Left colon (tissue), 2 donors: ENCODE data around the gene AGPAT4. TPM values are rescaled to one million over a fixed set of nuclear protein-coding genes. Genes with fewer than 3 reads are reported as not detected.

Source experiments
- ATAC-seq: fragments of 200-7000 bp; cut with Tn5 transposase; one replicate; pipeline ENCODE4 v1.9.1; 2020; ENCODE audit warnings: mild to moderate bottlenecking, moderate library complexity
- DNase-seq, 2 donors: peaks; one replicate each; pipeline ENCODE4 v3.0.0-alpha.2; 2020
- intact Hi-C, 2 donors: fragments of 100-400 bp; cut with DNase I in 1 of 2; cut with micrococcal nuclease in 1 of 2; formaldehyde crosslinking; loops; one replicate each; pipeline versions ENCODE4 v1.11.2 to v1.14.0; 2022; cut with DNase I, micrococcal nuclease
- total RNA-seq, 2 donors: library from RNA; stranded (reverse); fragmentation: NEBNext Ultra II Directional; extraction: Animal tissue kit (Norgen Biotek cat#: 25700); gene quantifications; one replicate each; pipeline ENCODE4 v1.2.1, GENCODE V29; 2021
- donor health status: DM: no; HTN: no; CAD: no.
- donor health status: DM: yes; HTN: yes; CAD: no.

AGPAT4 gene
- total RNA-seq, 2 donors from 2014 or later: 9.5 to 9.8 TPM

DNA sequence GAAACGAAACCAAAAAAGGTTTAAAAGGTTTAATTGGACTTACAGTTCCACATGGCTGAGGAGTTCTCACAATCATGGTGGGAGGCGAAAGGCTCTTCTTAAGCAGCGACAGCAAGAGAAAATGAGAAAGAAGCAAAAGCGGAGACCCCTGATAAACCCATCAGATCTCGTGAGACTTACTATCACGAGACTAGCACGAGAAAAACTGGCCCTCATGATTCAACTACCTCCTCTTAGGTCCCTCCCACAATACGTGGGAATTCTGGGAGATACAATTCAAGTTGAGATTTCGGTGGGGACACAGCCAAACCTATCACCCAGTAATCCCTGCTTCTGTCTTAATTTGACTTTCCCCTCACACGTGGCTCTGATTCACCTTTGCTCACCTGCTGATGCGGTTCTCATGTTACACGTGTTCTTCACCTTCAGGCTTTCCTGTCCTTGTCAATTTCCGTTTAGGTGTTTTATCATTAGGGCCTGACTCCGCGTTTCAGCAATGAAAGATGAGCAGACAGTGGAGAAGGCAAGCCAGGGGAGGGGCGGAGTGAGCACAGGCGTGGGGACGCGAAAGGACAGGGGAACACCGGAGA is 57.1 kb downstream of the AGPAT4 start:
- intact Hi-C loops: no loop called here
- ATAC-seq (no peak), DNase-seq (no peak)

DNA sequence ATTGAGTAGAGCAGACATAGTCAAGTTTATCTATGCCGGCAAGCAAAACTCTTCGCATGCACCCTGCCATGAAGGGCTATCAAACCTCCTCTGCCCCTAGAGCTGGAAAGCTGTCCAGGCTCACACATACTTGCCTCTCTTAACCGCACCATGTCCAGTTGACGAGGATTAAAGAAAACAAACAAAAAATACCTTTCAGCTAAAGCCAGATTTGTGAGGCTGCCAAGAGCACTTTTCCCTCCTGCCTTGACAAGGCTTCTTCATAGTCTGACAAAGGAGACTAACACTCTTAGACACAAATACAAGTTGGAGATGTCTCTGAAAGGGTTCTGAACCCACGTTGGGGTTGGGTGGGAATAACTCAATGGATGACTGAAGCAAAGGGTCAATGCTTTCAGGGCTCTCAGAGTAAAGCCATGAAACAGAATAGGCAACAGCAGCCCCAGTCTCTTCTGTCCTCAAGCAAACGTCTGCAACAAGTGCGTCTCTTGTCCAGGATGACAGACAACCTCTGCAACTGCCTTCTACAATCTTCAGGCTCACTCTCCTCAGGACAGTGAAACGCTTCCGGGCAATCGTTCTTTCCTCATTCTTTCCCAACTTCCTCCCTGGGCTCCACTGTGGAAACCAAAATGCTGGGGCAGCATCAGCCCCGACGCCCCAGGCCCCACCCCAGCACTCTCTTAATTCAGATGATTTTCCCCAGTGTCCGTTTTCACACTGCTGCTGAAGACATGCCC is 57.8 kb downstream of the AGPAT4 start:
- ATAC-seq: no peak

GRCh38 chr6:161215193-161215592 is 58.7 kb downstream of the AGPAT4 start:
- intact Hi-C loops: no loop called here
- no peak for DNase-seq
- ATAC-seq: no peak

More for the DNA sequence above, 57.8 kb downstream of the AGPAT4 start:
- no peak for DNase-seq
- intact Hi-C loops: no loop called here

DNA sequence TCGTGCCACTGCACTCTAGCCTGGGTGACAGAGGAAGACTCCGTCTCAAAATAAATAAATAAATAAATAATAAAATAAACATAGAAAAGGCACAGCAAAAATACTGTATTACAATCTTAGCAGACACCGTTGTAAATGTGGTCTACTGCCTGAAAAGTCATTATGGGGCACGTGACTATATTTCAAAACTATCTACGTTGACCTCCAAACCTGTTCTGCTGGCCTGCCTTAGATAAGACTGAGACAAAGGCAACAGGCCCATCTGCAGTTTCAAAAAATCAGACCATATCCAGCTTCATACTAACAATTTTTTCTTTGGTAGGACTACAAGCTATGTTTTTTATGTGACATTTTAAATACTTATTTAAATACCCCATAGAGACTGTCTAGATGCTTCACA is 59.1 kb downstream of the AGPAT4 start:
- ATAC-seq: no peak
- intact Hi-C loops: no loop called here
- no peak for DNase-seq

DNA sequence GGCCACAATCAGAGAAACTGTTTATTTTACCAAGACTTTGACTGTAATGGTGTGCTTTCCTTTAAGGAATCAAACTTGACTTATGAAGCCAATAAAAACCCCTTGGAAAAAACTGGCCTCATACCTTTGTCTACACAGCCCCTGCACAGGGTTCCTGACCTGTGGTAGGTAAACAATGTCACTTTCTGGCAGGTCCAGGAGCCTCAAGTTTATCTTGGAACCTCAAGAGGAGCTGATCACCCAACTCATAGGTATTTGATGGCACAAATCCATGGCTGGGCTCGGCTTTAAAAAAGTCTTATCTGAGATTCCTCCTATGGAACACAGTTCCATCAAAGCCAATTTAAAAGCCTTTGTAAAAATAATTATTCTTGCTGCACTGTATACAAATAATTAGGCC is 61.0 kb downstream of the AGPAT4 start:
- intact Hi-C loops: no loop called here
- no peak for ATAC-seq
- DNase-seq: no peak

DNA sequence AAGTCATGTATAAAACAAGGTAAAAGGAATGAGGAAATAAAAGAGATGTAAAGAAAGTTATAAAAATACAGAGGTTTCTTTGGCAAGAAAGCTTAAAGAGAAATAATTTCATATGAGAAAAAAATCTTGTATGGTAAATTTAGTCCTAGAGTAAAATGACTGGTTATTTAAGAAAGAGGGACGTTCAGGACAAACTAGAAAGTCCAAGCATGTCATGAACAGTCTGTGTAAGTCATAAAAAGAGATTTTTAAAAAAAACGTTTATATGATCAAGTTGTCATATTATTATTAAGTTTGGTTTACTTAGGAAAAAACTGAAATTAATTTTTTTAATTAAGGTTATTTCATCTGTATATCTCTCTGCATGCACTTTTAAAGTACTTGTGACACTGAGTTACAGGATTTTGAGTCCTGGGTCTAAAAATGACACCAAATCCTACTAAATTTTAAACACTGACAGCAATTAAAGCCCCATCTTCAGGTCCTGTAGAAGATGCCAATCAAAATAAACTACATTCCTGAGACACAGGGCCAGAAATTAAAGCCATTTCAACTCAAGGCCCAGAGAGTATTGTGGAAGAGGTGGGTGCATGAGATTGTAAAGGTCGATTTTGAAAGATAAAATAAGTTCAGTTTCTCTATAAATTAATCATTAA is 62.4 kb downstream of the AGPAT4 start:
- ATAC-seq: no peak
- intact Hi-C loops: no loop called here

GRCh38 chr6:161210857-161211256 is 63.0 kb downstream of the AGPAT4 start:
- no peak for DNase-seq
- no peak for ATAC-seq
- intact Hi-C loops: no loop called here

More for the DNA sequence above, 62.4 kb downstream of the AGPAT4 start:
- no peak for DNase-seq

DNA sequence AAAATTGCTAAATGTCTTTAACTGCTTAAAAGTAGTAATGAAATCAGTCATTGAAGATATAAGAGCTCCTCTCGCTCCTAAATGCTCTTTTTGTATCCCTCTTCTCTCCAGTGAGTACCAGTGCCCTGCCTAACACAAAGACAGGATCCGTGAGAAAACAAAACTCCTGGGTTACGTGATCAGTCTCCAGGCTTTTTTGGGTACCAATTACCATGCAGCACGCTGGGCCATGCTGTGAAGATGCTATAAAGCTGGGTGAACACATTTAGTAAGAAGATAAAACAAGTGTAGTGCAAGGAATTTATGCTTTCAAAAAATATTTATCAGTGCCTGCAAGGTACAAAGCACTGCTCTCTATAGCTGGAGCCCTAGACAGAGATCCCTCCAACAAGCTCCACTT is 66.7 kb downstream of the AGPAT4 start:
- intact Hi-C loops: no loop called here
- no peak for DNase-seq
- no peak for ATAC-seq

DNA sequence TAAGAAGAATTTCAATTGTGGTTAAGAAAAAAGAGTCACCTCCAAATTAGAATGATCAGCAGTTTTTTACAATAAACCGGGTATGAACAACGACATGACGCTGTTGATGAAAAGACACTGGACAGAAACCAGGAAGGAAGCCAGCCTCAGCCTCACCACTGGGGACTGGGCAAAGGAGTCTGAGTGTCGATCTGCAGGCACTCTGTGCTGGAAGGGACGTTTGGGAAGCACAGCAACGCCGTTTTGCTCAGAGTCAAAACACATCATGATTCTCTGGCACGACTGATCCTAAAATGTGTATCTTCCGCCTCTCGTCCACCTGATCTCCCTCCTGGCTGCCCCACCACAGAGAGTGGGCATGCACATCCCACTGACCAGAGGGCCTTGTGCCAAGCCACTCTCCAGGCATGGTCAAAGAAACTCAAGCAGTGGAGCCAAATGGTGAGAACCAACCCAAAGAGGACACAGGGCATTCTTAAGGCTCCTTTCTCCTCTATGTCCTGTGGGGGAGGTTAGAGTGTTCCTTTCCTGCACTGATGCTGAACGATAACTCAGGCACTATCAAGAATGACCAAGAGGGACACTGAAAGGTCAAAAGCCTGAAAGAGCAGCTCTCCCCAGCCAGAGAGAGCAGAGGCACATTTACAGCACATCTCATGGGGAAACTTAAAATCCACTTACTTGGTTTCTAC is 68.8 kb downstream of the AGPAT4 start:
- intact Hi-C loops: no loop called here
- DNase-seq (no peak), ATAC-seq (no peak)

DNA sequence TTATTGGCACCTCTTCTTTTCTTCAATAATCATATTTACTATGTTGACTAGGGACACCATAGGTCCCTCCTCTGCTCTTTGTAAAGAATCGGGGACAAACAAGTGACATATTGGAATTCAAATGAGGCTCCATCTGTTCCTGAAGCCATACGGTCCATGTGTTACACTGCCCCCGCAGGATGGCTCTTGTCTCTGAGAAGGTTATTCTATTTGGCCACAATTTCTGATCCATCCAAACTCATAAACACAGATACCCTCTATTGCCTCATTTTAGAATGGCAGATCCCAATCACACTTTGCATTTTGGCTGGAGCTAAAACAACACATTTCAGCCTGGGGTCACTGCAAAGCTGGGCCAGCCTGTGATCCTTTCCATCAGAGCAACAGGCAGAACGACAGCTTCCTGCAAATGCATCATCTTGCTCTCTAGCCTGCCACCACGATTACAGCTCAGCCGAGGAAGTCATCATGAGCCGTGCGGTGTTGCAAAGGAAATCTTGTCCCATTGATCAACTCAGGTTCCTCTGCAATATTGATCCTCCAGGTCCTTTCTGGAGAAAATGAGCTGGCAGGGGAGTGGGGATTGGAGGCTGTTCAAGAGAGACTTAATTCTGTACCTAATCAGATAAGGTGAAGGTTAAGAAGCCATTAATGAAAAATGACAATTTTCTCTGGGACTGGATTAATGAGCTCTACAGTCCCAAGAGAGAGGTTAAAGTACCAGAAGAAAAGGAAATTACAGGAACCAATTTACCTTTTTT is 73.1 kb downstream of the AGPAT4 start:
- ATAC-seq (no peak), DNase-seq (no peak)
- intact Hi-C loops: no loop called here

GRCh38 chr6:161199850-161200249 is 74.0 kb downstream of the AGPAT4 start:
- no peak for DNase-seq
- ATAC-seq: no peak
- intact Hi-C loops: no loop called here

- DNase-seq (no peak), ATAC-seq (no peak)
- intact Hi-C loops: no loop called here
Measured at GRCh38 chr6:161198783-161199460, 74.9 kb downstream of the AGPAT4 start.

DNA sequence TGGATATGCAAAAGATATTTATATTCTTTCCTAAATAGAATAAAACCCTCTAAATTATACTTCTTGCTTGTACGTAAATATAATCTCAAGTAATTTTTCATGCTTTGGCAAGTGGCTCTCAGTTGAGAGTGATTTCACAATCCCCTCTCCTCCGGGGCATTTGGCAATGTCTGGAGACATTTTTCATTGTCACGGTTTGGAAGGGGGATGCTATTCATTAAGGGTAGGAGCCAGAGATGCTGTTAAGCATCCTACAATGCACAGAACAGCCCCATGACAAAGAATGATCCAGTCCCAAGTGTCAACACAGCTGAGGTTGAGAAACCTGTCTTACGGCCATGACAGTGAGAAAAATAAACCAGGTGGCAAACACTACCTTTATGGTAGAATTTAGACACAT is 75.7 kb downstream of the AGPAT4 start:
- DNase-seq (no peak), ATAC-seq (no peak)
- intact Hi-C loops: no loop called here

DNA sequence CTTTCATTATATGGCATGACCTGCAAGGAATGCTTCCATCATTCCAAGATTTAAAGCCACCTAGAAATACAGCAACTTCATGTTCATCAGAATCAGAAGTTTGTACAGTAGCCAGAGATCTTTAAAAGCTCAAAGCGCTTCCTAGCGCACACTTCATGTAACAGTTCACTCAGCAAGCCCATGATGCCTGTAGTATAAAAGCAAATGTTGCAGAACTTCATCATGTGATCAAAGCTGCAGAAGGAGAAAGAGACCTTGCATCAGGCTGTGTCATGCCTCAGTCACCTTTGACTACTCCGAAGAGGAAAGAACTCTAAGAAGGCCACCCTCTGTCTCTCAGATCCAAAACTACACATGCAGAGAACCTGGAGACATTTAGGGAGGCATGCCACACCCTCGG is 78.5 kb downstream of the AGPAT4 start:
- no peak for ATAC-seq
- DNase-seq: no peak
- intact Hi-C loops: no loop called here

DNA sequence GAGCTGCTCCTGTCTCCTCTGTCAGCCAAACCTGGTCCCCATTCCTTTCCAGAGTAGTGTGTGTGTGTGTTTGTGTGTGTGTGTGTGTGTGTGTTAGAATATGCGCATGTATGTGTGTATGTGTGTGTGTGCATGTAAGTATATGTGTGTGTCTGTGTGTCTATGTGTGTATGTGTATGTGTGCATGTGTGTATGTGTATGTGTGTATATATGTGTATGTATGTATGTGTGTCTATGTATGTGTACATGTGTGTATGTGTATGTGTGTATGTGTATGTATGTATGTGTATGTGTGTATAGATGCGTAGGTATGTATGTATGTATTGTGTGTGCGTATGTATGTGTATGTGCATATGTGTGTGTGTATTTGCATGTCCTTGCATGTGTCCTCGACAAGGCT is 79.5 kb downstream of the AGPAT4 start:
- intact Hi-C loops: no loop called here
- no peak for DNase-seq
- no peak for ATAC-seq

- DNase-seq: no peak
- intact Hi-C loops: no loop called here
- ATAC-seq: no peak
Measured at GRCh38 chr6:161192636-161193411, 81.0 kb downstream of the AGPAT4 start.

- intact Hi-C loops: no loop called here
- no peak for DNase-seq
Measured at GRCh38 chr6:161191671-161192070, 82.2 kb downstream of the AGPAT4 start.

GRCh38 chr6:161191007-161191406 is 82.9 kb downstream of the AGPAT4 start:
- intact Hi-C loops: no loop called here
- DNase-seq (no peak), ATAC-seq (no peak)

More at GRCh38 chr6:161191671-161192070, 82.2 kb downstream of the AGPAT4 start:
- ATAC-seq: no peak
